ENCODE data around the gene CCT8L2.
"Not testable (repeated sequence)": the region's sequence is repeated elsewhere in the genome, so short reads cannot be mapped to it uniquely, and the experiment has no call there.

The CCT8L2 gene, protein sequence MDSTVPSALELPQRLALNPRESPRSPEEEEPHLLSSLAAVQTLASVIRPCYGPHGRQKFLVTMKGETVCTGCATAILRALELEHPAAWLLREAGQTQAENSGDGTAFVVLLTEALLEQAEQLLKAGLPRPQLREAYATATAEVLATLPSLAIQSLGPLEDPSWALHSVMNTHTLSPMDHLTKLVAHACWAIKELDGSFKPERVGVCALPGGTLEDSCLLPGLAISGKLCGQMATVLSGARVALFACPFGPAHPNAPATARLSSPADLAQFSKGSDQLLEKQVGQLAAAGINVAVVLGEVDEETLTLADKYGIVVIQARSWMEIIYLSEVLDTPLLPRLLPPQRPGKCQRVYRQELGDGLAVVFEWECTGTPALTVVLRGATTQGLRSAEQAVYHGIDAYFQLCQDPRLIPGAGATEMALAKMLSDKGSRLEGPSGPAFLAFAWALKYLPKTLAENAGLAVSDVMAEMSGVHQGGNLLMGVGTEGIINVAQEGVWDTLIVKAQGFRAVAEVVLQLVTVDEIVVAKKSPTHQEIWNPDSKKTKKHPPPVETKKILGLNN

GRCh38 chr22:16592710-16593109 lies at the start of gene CCT8L2:
TSS of gene CCT8L2 (minus strand) at chr22:16592810. CDS start at chr22:16592550, 260 bp downstream.
- not testable (repeated sequence) for DNase-seq

- not testable (repeated sequence) for DNase-seq
Measured at GRCh38 chr22:16635442-16635841, 42.8 kb upstream of the CCT8L2 start.

GRCh38 chr22:16634092-16634491 lies 41.5 kb upstream of the CCT8L2 start:
- DNase-seq: not testable (repeated sequence)

DNA sequence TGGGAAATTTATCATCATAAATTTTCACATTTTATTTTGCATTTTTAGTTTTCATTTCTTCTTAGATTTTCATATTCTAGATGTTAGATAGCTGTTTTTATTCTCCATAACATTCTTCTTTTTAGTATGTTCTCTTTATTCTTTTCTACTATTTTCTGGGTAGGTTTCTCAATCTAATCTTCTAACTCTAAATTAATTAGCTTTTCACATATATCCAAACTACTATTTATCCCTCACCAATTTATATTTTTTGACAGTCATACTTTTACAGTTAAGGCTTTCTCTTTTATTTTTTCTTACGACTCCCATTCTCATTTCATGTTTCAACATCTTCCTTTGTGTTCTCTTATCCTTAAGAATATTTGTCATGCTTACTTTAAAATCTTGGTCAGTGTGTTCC lies 35.9 kb upstream of the CCT8L2 start:
- not testable (repeated sequence) for DNase-seq

GRCh38 chr22:16625018-16625417 lies 32.4 kb upstream of the CCT8L2 start:
- DNase-seq: not testable (repeated sequence)

DNA sequence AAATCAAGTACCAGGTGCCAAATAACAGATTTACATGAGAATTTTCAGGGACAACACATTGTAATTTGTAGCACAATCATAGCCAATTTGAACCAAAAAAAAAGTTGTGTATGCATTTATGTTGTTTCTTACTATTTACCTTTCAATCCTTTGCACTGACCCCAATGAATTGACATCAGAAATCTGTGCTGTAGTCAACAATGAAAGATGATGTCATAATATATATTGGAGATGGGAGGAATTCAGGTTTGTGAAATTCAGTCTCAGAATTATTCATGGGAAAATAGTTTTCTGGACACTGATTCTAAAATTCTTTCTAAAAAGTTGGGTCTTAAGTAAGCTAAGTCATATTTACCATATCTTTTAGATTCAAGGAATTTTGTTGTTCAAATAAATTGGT lies 31.0 kb upstream of the CCT8L2 start:
- DNase-seq: not testable (repeated sequence)

- not testable (repeated sequence) for DNase-seq
Measured at GRCh38 chr22:16617516-16617915, 24.9 kb upstream of the CCT8L2 start.

DNA sequence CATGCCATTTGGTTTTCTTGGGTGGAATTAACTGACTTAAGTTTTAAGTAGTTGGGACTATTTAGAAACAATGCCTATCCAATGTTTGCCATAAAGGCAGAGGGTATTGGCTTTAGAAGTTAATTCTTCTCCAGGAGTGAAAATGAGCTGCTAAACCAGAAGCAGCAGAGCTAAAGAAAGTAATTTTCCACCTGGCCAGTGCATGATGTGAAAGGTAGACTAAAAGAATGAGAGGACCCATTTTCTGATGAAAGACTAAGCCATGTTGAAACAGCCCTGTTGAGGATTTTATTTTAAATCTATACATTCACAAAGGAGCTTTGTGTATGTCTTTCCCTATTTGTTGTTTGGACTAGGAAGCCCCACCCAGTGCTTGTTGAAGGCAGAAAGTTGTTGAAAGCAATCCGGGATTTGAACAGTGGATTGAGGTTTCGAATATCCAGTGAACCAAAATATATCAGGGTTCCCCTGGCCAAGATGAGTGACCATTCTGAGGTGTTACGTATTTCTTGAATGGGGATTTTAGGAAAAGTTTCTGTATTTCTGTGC lies 23.9 kb upstream of the CCT8L2 start:
- DNase-seq: not testable (repeated sequence)

- DNase-seq: not testable (repeated sequence)
Measured at GRCh38 chr22:16615606-16616245, 23.1 kb upstream of the CCT8L2 start.

DNA sequence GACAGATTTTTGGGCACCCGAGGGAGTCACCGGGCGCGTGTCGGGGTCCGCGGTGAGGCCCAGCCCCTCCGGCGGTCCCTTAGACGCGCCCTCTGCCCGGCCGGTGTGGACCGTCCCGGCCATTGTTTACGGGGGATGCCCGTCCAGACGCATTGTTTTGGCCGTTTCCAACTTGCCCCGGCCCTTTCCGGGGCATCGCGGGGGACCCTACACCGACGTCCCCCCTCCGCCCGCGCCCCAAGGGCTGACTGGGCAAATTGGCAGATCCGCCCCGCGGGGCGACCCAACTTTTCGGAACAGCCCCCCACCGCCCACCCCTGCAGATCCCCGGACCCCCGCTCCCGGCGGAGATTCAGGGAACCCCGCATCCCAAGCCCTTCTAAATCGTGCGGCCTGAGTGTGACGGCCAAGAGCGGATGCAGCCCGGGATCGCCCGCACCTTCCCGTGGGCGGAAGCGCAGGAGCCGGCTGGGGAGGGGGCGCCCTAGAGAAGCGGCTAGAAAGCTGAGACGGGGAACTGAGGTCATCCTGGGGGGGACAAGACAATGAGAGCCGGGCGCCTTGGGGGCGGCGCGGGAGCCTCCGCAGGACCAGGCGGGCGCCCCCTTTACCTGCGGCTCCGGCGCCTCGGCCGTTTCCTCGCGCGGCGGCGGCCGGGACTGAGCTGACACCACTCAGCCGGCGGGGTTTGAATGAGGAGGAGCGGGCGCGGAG lies 17.1 kb upstream of the CCT8L2 start:
- no peak for DNase-seq

DNA sequence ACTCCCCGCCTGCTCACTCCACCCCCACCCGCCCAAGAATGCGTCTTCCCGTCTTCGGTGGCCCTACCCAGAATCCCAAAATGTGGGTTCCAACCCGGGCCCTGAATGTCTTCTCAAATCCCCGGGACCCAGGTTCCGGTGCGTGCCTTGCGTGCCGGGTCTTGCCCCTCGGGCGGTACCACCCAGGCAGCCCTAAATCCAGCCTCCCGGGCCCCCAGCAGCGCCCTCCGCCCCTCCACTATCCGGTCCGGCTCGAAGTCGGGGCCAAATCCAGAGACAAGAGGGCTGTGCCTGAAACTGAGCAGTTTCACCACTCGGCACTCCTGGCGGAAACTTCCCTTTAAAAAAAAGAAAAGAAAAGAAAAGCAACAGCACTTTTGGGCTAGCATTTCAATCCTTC lies 16.3 kb upstream of the CCT8L2 start:
- no peak for DNase-seq

DNA sequence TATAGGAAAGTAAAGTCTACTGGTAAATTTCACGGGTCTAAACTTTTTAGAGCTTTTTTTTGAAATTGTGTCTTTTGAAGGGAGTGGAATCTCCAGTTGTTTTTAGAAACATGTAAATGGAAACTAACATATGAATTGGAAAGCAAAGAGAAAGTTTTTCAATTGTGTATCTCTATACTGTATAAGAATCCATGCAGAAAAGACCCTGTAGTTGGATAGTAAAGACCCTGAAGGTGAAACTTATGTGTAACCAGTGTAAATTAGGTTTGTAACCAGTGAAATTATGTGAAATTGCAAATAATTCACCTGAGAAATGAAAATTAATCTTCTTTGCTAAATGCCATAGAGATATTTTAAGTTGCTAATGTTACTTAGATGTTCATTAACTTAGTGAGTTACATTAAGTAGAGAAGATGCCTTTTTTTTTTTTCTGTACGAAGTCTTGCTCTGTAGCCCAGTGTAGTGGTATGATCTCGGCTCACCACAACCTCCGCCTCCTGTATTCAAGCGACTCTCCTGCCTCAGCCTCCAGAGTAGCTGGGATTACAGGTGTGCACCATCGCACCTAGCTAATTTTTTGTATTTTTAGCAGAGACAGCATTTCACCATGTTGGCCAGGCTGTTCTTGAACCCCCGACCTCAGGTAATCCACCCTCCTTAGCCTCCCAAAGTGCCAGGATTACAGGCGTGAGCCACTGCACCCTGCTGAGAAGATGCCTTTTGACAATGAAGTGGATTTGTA lies 11.8 kb upstream of the CCT8L2 start:
- DNase-seq: not testable (repeated sequence)

DNA sequence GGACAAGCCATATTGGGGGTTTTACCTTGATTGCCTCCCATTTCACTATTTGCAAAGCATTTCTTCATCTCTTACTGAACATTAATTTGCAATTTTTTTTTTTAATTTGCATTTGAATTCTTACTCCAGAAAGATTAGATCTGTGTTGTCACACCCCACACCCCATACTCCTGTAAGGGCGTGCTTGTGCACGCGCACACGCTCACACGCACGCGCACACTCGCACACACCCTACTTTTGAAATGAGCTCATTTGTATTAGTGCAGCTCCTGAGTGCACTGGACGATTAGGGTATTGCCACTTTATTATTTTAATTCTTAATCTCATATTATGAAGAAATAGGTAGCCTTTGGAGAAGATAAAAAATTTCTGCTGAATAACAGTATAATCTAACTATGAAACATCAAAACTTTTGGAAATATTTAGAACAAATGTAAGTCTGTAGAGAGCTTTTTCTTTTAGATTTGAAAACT lies 11.2 kb upstream of the CCT8L2 start:
- not testable (repeated sequence) for DNase-seq

GRCh38 chr22:16603448-16603768 lies 10.8 kb upstream of the CCT8L2 start:
- DNase-seq: no peak

DNA sequence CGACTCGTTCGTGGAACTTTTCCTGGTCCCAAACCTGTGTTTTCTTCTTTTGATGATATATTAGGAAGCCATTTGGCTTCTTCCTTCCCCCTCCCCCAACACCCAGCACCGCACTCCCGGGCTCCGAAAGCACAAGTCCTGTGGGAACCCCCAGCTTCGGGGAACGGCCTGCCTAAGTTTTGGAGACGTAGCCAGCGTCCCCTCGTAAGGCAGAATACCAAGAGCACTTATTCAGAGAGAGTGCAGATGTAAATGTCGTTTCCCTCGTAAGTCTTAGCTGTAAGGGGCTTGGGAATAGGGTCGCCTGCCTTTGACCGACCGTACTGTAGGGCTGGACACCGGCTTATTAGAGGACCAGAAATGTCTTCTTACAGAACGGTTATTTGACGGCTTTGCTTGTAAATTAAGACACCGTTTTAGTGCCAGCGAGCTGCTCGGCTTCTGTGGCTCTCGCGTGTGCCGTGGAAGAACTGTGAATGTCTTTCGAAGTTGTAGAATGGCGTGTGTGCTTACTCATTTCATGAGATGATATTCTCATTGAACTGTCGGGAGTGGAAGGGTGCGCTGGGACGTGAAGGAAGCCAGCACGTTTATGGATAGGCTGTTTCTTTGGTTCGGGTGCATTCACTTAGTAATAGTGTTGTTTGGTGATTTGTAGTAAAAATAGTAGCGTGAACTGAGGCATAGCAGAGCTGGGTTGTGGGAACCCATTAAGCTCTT lies 10.3 kb upstream of the CCT8L2 start:
- DNase-seq: not testable (repeated sequence)

DNA sequence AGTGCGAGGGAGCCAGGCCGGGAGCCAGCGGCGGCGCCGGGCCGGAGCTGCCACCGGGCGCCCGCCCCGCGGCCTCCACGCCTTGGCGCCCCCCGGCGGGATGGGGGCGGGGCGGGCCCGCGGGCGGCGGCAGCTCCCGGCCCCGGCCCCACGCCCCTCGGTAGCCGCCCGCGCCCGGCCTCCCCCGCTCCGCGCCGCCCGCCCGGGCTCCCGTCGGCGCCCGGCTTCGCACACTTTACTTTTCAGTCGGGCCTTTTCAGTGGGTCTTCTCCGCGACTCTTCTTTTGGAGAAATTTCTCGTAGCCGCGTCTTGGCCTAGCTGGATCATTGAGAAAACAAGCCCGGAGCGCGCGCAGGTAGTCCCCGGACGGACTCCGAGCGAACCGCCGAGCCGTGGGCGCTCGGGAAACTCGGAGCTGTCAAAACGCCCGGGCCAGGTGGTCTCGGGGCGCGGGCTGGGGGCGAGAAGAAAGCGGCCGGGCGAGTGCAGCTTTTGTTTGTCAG lies 9.7 kb upstream of the CCT8L2 start:
- DNase-seq: not testable (repeated sequence)

GRCh38 chr22:16601437-16602223 lies 9.0 kb upstream of the CCT8L2 start:
- peak in 1 of 2 donors; percentile 1 for DNase-seq

DNA sequence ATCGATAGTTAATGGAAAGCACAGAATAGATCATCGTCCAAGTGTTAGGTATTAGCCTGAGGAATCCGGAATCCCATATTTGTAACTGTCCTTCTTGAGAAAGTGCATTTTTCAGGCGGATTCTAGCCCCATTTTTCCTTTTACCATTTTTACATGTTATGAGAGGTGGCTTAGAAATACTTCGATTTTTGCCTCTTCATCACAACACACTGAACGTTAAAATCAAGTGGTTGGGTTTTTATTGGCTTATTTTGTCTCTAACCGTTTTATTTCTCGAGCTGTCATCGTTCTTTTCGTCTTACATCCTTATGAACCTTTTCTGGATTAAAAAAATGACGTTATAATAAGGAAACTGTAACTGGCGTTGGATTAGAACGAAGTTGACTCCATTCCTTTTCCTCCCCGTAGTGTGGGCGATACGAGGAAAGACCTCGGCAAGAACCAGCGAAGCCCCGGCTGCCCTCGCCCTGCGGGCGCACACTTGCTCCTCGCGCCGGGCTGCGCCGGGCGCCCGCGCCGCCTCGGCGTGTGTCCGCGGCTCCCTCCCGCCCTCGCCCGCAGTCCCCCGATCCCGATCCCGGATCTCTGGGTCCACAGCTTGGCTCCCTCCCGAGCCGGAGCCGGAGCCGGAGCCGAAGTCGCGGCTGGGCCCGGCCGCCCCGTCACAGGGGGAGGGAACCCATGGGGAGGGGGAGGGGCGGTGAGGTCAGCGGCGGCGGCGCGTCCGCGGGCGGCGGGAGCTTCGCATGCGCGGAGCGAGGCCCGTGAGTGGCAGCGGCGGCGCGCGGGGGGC lies 8.2 kb upstream of the CCT8L2 start:
- peak; percentile 34 to 45 for DNase-seq

- not testable (repeated sequence) for DNase-seq
Measured at GRCh38 chr22:16599648-16600047, 7.0 kb upstream of the CCT8L2 start.

All from CD4-positive, alpha-beta T cell treated with Interferon alpha-2 for 1 hour (primary cell).